ENCODE results near the gene SLC38A7.

DNA sequence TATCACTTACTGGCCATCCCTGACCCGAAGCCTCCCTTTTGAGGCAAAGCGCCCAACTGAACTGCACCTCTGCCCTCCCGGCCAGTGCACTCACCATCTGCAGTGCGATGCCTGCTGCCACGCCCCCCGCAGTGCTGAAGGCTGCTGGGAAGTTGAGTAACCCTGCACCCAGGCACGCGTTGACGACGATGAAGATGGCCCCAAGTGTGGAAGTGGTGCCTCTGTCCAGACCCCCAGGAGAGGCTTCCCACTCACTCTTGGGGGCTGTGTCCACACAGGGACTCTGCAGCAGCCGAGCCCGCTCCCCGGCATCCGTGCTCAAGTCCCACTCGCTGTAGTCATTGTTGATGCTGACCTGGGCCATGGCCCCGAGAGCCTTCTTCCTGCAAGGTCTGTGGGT, 4.8 kb downstream of the SLC38A7 start:
- TF ChIP-seq, protein P1, sequence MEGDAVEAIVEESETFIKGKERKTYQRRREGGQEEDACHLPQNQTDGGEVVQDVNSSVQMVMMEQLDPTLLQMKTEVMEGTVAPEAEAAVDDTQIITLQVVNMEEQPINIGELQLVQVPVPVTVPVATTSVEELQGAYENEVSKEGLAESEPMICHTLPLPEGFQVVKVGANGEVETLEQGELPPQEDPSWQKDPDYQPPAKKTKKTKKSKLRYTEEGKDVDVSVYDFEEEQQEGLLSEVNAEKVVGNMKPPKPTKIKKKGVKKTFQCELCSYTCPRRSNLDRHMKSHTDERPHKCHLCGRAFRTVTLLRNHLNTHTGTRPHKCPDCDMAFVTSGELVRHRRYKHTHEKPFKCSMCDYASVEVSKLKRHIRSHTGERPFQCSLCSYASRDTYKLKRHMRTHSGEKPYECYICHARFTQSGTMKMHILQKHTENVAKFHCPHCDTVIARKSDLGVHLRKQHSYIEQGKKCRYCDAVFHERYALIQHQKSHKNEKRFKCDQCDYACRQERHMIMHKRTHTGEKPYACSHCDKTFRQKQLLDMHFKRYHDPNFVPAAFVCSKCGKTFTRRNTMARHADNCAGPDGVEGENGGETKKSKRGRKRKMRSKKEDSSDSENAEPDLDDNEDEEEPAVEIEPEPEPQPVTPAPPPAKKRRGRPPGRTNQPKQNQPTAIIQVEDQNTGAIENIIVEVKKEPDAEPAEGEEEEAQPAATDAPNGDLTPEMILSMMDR (IDR thresholded peaks at IDR 0.05), result no peak
- no peak for TF ChIP-seq POLR2A (IDR thresholded peaks at IDR 0.05)

Measured in thyroid gland (tissue), 4 donors.